HEK293 (cell line): ENCODE results near the gene LENEP.

Experiments used
- CTCF ChIA-PET: fragments of 350-600 bp; formaldehyde crosslinking; extraction: SDS; loops from one replicate; lab custom pipeline; 2021; ENCODE audit warnings: antibody characterized with exemption; lab: Yijun Ruan, JAX
- POLR2A ChIA-PET: fragments of 300-600 bp; formaldehyde crosslinking; extraction: SDS; loops from one replicate; lab custom pipeline; 2020; ENCODE audit warnings: antibody characterized with exemption, inconsistent platforms; lab: Yijun Ruan, JAX
- H3K27ac ChIP-seq: fragments of 200-500 bp; sonication (Bioruptor generic); 2 replicates; pipeline ENCODE4 v1.5.1; 2014; ENCODE audit warnings: low read depth, low read length, control low read depth, inconsistent platforms; ENCODE audit errors: extremely low read depth
- H3K36me3 ChIP-seq, 2 experiments: fragments of 200-500 bp in 1 of 2; sonication (Bioruptor generic) in 1 of 2; 1 replicate in 1 of 2; 2 replicates in 1 of 2; pipeline ENCODE4 v1.5.1; 2014 to 2017; ENCODE audit warnings: inconsistent platforms in 2 of 2, low read length in 2 of 2; ENCODE audit not compliant: control insufficient read depth in 2 of 2, insufficient read depth in 1 of 2
- H3K4me1 ChIP-seq: fragments of 200-500 bp; sonication (Bioruptor generic); 2 replicates; pipeline ENCODE4 v1.5.1; 2014; ENCODE audit warnings: mild to moderate bottlenecking, low read length, inconsistent platforms; ENCODE audit not compliant: control insufficient read depth, insufficient read depth
- H3K4me3 ChIP-seq: 2 replicates; pipeline ENCODE4 v1.5.1; 2011; ENCODE audit warnings: low read depth, mild to moderate bottlenecking, control low read depth, low read length, moderate library complexity
- H3K9me3 ChIP-seq: fragments of 200-500 bp; sonication (Bioruptor generic); 2 replicates; pipeline ENCODE4 v1.5.1; 2014; ENCODE audit warnings: low read depth, low read length, inconsistent platforms; ENCODE audit not compliant: control insufficient read depth, insufficient read depth
- BCL11A ChIP-seq: fragments of 450-650 bp; formaldehyde crosslinking; IDR thresholded peaks from 2 replicates; pipeline ENCODE4 v1.5.1; 2016; ENCODE audit warnings: low read depth, missing biosample characterization, missing genetic modification characterization
- BCL11B ChIP-seq: fragments of 450-650 bp; formaldehyde crosslinking; IDR thresholded peaks from 2 replicates; pipeline ENCODE4 v1.5.1; 2016; ENCODE audit warnings: low read depth, missing biosample characterization, missing genetic modification characterization
- EGR2 ChIP-seq: fragments of 450-650 bp; formaldehyde crosslinking; IDR thresholded peaks from 2 replicates; pipeline ENCODE4 v1.5.1; 2016; ENCODE audit warnings: low read depth, missing biosample characterization, missing genetic modification characterization
- GLIS2 ChIP-seq: fragments of 450-650 bp; formaldehyde crosslinking; IDR thresholded peaks from 2 replicates; pipeline ENCODE4 v1.5.1; 2016; ENCODE audit warnings: missing biosample characterization, missing genetic modification characterization
- HOXA7 ChIP-seq: sonication (generic); formaldehyde crosslinking; IDR thresholded peaks from 2 replicates; pipeline ENCODE4 v1.8.1; 2022; ENCODE audit warnings: missing genetic modification reagents, borderline replicate concordance
- IKZF3 ChIP-seq: fragments of 450-650 bp; IDR thresholded peaks from 2 replicates; pipeline ENCODE4 v1.5.0; 2018; ENCODE audit warnings: missing biosample characterization, mild to moderate bottlenecking, missing genetic modification characterization, moderate library complexity
- KLF16 ChIP-seq: fragments of 450-650 bp; formaldehyde crosslinking; IDR thresholded peaks from 2 replicates; pipeline ENCODE4 v1.5.1; 2017; ENCODE audit warnings: missing biosample characterization, missing genetic modification characterization
- MYNN ChIP-seq: fragments of 450-650 bp; formaldehyde crosslinking; IDR thresholded peaks from 2 replicates; pipeline ENCODE4 v1.5.1; 2016; ENCODE audit warnings: missing biosample characterization, missing genetic modification characterization, borderline replicate concordance
- OVOL3 ChIP-seq: fragments of 450-650 bp; formaldehyde crosslinking; IDR thresholded peaks from 2 replicates; pipeline ENCODE4 v1.5.1; 2016; ENCODE audit warnings: missing biosample characterization, missing genetic modification characterization
- RBAK ChIP-seq: fragments of 450-650 bp; formaldehyde crosslinking; IDR thresholded peaks from 2 replicates; pipeline ENCODE4 v1.5.1; 2016; ENCODE audit warnings: missing biosample characterization, missing genetic modification characterization
- SCRT1 ChIP-seq: fragments of 450-650 bp; formaldehyde crosslinking; IDR thresholded peaks from 2 replicates; pipeline ENCODE4 v1.5.1; 2016; ENCODE audit warnings: missing biosample characterization, missing genetic modification characterization, borderline replicate concordance
- ZBTB7A ChIP-seq: fragments of 450-650 bp; formaldehyde crosslinking; IDR thresholded peaks from 2 replicates; pipeline ENCODE4 v1.5.1; 2016; ENCODE audit warnings: low read depth, missing biosample characterization, missing genetic modification characterization
- ZFP37 ChIP-seq: fragments of 450-650 bp; formaldehyde crosslinking; IDR thresholded peaks from 2 replicates; pipeline ENCODE4 v1.5.1; 2016; ENCODE audit warnings: missing biosample characterization, missing genetic modification characterization
- ZFP69B ChIP-seq: fragments of 450-650 bp; formaldehyde crosslinking; IDR thresholded peaks from 2 replicates; pipeline ENCODE4 v1.5.1; 2016; ENCODE audit warnings: missing biosample characterization, missing genetic modification characterization
- ZNF121 ChIP-seq: fragments of 450-650 bp; formaldehyde crosslinking; IDR thresholded peaks from 2 replicates; pipeline ENCODE4 v1.5.1; 2016; ENCODE audit warnings: missing biosample characterization, missing genetic modification characterization
- ZNF146 ChIP-seq: fragments of 450-650 bp; formaldehyde crosslinking; IDR thresholded peaks from 2 replicates; pipeline ENCODE4 v1.5.1; 2016; ENCODE audit warnings: missing biosample characterization, missing genetic modification characterization
- ZNF155 ChIP-seq: fragments of 450-650 bp; formaldehyde crosslinking; IDR thresholded peaks from 2 replicates; pipeline ENCODE4 v1.5.1; 2016; ENCODE audit warnings: missing biosample characterization, missing genetic modification characterization
- ZNF23 ChIP-seq: fragments of 450-650 bp; formaldehyde crosslinking; IDR thresholded peaks from 2 replicates; pipeline ENCODE4 v1.5.1; 2016; ENCODE audit warnings: missing biosample characterization, missing genetic modification characterization, borderline replicate concordance
- ZNF311 ChIP-seq: fragments of 450-650 bp; formaldehyde crosslinking; IDR thresholded peaks from 2 replicates; pipeline ENCODE4 v1.5.1; 2017; ENCODE audit warnings: missing biosample characterization, missing genetic modification characterization, borderline replicate concordance
- ZNF654 ChIP-seq: fragments of 450-650 bp; formaldehyde crosslinking; IDR thresholded peaks from 2 replicates; pipeline ENCODE4 v1.5.1; 2016; ENCODE audit warnings: low read depth, missing biosample characterization, missing genetic modification characterization
- ZSCAN16 ChIP-seq: fragments of 450-650 bp; formaldehyde crosslinking; IDR thresholded peaks from 2 replicates; pipeline ENCODE4 v1.5.1; 2016; ENCODE audit warnings: missing biosample characterization, missing genetic modification characterization
- TF ChIP-seq, protein P1 (sequence below): fragments of 450-650 bp; formaldehyde crosslinking; IDR thresholded peaks from 2 replicates; pipeline ENCODE4 v1.5.1; 2016; ENCODE audit warnings: missing biosample characterization, missing genetic modification characterization
- TF ChIP-seq, protein P2 (sequence below): fragments of 450-650 bp; formaldehyde crosslinking; IDR thresholded peaks from 2 replicates; pipeline ENCODE4 v1.5.1; 2016; ENCODE audit warnings: missing biosample characterization, missing genetic modification characterization
- TF ChIP-seq, protein P3 (sequence below): fragments of 450-650 bp; formaldehyde crosslinking; IDR thresholded peaks from 2 replicates; pipeline ENCODE4 v1.5.1; 2016; ENCODE audit warnings: missing biosample characterization, missing genetic modification characterization
- TF ChIP-seq, protein P4 (sequence below): fragments of 450-650 bp; formaldehyde crosslinking; IDR thresholded peaks from 2 replicates; pipeline ENCODE4 v1.5.1; 2016; ENCODE audit warnings: missing biosample characterization, missing genetic modification characterization, low read depth

LENEP gene

DNA sequence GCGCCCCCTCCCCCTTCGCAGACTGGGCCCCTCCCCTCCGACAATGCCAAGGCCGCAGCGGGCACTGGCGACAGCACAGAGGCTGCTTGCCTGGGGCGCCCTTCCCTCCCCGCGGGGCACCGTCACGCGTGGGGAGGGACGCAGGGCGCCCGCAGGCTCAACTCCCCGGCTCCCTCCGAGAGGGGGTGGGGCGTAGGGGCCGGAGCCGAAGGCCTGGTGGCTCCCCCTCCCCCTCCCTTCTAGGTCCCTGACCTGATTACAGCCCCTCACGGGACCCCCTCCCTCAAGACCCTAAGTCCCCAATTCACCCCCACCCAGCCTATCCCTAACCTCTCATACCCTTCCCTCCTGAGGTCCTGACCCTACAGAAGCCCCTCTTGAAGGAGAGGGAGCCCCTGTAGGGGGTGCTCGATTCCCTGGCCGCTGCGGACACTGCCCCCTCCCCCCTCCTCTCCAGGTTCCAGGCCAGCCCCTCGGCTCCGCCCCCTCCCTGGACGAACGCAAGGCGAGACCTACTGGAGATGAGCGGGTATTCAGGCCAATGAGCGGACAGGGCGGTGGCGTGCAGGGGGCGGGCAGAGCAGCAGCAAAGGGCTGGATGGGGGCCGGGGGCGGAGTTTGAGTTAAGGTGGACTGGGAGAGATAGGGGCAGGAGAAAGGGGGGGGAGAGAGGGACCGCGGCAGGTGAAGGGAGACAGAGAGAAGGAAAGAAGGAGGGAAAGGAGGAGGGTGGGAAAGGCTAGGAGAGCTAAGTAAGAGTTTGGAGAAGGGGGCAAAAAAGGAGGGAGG lies 8.5 kb downstream of the LENEP start (continued):
- TF ChIP-seq ZFP37 (tag by site-specific recombination) (no peak), RBAK (tag by site-specific recombination) (no peak), HOXA7 (no peak), MYNN (tag by site-specific recombination) (0 out of 2 replicates have a peak, but pooled peaks have one; percentile 19), ZNF654 (tag by site-specific recombination) (no peak), ZNF311 (tag by site-specific recombination) (no peak), ZNF155 (tag by site-specific recombination) (no peak), ZNF23 (no peak)
- TF ChIP-seq, all 188 proteins: peak for 70

DNA sequence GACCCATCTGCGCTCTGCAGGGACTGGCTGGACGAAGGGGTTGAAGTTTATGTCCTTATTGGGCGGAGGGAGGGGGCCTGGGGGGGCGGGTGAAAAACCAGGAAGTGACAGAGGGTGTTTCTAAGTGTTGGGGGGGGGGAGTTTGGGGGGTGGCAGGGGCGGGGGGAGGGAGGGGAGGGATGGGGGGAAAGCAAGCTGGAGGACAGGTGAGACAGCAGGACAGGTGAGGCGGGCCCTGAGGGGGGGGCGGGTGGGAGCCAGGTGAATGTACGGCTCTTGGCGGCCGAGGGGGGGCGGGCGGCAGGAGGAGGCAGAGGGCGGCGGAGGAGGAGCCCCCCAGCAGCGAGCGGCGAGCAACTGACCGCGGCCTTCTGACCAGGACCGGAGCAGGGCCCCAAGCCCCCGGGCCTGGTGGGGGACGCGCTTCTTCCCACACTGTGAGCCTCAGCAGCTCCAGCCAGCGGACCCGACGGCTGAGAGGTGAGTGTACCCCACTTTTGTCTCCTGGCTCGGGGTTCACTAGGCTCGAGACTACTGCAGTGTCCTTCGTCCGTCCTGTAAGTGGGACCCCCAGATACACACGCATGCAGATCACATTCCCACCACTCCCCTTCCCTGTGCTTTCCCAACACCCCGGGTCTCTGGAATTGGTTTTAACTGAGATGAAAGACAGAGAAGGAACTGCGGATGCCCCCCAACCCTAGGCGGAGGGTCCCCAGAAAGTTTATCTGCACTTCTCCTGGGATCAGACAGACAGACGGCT lies 9.3 kb downstream of the LENEP start, which contains the start of gene ZBTB7B:
Gene ZBTB7B, plus strand, starts transcription at position 339 of the 763 bp plus-strand sequence. CDS start 11,859 bp downstream, outside the sequence.
- Histone ChIP-seq H3K36me3 (no peaks in the 10 kb centered on the region), H3K4me1 (peaks cover 13% of the 10 kb centered on the region), H3K9me3 (no peaks in the 10 kb centered on the region), H3K27ac (peak within 1 kb of the TSS; percentile 87), H3K4me3 (peak within 1 kb of the TSS; percentile 50)
- POLR2A ChIA-PET, result interaction anchor here (0.6 to 2.2 kb wide), 10 partner anchors 8 to 191 kb away, joined by 3 to 14 read pairs (median 6); partner anchors contain the start of genes CKS1B and FLAD1
- CTCF ChIA-PET, result interaction anchor here (0.6 to 2.1 kb wide), 6 partner anchors 8 to 110 kb away, joined by 3 to 11 read pairs (median 4); partner anchors contain the start of gene ADAM15
- TF ChIP-seq RBAK (tag by site-specific recombination) (no peak), ZFP69B (peak; percentile 32; the same call in 1 of the 2 replicates), ZNF654 (tag by site-specific recombination) (no peak), BCL11B (tag by site-specific recombination) (peak; percentile 64; the same call in 1 of the 2 replicates), ZNF121 (tag by site-specific recombination) (no peak), GLIS2 (tag by site-specific recombination) (peak; percentile 44; the same call in 1 of the 2 replicates), ZSCAN16 (tag by site-specific recombination) (no peak), SCRT1 (tag by site-specific recombination) (no peak), ZBTB7A (tag by site-specific recombination) (peak; percentile 43; the same call in 1 of the 2 replicates), IKZF3 (tag by site-specific recombination) (peak; percentile 59; the same call in 1 of the 2 replicates), EGR2 (tag by site-specific recombination) (0 out of 2 replicates have a peak, but pooled peaks have one; percentile 4), KLF16 (tag by site-specific recombination) (no peak), ZNF146 (0 out of 2 replicates have a peak, but pooled peaks have one; percentile 2), BCL11A (no peak), OVOL3 (tag by site-specific recombination) (no peak)
- TF ChIP-seq, protein P1, sequence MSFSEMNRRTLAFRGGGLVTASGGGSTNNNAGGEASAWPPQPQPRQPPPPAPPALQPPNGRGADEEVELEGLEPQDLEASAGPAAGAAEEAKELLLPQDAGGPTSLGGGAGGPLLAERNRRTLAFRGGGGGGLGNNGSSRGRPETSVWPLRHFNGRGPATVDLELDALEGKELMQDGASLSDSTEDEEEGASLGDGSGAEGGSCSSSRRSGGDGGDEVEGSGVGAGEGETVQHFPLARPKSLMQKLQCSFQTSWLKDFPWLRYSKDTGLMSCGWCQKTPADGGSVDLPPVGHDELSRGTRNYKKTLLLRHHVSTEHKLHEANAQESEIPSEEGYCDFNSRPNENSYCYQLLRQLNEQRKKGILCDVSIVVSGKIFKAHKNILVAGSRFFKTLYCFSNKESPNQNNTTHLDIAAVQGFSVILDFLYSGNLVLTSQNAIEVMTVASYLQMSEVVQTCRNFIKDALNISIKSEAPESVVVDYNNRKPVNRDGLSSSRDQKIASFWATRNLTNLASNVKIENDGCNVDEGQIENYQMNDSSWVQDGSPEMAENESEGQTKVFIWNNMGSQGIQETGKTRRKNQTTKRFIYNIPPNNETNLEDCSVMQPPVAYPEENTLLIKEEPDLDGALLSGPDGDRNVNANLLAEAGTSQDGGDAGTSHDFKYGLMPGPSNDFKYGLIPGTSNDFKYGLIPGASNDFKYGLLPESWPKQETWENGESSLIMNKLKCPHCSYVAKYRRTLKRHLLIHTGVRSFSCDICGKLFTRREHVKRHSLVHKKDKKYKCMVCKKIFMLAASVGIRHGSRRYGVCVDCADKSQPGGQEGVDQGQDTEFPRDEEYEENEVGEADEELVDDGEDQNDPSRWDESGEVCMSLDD (tag by site-specific recombination), result peak; percentile 99
- TF ChIP-seq, protein P2, sequence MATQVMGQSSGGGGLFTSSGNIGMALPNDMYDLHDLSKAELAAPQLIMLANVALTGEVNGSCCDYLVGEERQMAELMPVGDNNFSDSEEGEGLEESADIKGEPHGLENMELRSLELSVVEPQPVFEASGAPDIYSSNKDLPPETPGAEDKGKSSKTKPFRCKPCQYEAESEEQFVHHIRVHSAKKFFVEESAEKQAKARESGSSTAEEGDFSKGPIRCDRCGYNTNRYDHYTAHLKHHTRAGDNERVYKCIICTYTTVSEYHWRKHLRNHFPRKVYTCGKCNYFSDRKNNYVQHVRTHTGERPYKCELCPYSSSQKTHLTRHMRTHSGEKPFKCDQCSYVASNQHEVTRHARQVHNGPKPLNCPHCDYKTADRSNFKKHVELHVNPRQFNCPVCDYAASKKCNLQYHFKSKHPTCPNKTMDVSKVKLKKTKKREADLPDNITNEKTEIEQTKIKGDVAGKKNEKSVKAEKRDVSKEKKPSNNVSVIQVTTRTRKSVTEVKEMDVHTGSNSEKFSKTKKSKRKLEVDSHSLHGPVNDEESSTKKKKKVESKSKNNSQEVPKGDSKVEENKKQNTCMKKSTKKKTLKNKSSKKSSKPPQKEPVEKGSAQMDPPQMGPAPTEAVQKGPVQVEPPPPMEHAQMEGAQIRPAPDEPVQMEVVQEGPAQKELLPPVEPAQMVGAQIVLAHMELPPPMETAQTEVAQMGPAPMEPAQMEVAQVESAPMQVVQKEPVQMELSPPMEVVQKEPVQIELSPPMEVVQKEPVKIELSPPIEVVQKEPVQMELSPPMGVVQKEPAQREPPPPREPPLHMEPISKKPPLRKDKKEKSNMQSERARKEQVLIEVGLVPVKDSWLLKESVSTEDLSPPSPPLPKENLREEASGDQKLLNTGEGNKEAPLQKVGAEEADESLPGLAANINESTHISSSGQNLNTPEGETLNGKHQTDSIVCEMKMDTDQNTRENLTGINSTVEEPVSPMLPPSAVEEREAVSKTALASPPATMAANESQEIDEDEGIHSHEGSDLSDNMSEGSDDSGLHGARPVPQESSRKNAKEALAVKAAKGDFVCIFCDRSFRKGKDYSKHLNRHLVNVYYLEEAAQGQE (tag by site-specific recombination), result 0 out of 2 replicates have a peak, but pooled peaks have one; percentile 13
- TF ChIP-seq, protein P3, sequence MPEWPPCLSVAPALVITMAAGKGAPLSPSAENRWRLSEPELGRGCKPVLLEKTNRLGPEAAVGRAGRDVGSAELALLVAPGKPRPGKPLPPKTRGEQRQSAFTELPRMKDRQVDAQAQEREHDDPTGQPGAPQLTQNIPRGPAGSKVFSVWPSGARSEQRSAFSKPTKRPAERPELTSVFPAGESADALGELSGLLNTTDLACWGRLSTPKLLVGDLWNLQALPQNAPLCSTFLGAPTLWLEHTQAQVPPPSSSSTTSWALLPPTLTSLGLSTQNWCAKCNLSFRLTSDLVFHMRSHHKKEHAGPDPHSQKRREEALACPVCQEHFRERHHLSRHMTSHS (tag by site-specific recombination), result no peak
- TF ChIP-seq, protein P4, sequence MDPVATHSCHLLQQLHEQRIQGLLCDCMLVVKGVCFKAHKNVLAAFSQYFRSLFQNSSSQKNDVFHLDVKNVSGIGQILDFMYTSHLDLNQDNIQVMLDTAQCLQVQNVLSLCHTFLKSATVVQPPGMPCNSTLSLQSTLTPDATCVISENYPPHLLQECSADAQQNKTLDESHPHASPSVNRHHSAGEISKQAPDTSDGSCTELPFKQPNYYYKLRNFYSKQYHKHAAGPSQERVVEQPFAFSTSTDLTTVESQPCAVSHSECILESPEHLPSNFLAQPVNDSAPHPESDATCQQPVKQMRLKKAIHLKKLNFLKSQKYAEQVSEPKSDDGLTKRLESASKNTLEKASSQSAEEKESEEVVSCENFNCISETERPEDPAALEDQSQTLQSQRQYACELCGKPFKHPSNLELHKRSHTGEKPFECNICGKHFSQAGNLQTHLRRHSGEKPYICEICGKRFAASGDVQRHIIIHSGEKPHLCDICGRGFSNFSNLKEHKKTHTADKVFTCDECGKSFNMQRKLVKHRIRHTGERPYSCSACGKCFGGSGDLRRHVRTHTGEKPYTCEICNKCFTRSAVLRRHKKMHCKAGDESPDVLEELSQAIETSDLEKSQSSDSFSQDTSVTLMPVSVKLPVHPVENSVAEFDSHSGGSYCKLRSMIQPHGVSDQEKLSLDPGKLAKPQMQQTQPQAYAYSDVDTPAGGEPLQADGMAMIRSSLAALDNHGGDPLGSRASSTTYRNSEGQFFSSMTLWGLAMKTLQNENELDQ, result no peak
